Gastroesophageal sphincter (tissue), 3 donors: ENCODE data around the gene PNPO.

Source experiments
- CTCF ChIP-seq, 4 experiments: fragments of 200-600 bp in 2 of 4; fragments of 450-650 bp in 2 of 4; sonication (generic) in 1 of 4; IDR thresholded peaks; one replicate each; pipeline ENCODE4 v1.5.1; 2017 to 2019; ENCODE audit warnings: antibody characterized with exemption in 4 of 4, mild to moderate bottlenecking in 2 of 4, moderate library complexity in 2 of 4
- POLR2A ChIP-seq, 2 donors: fragments of 450-650 bp; IDR thresholded peaks; one replicate each; pipeline ENCODE4 v1.6.1; 2017; ENCODE audit warnings: antibody characterized with exemption in 2 of 2, mild to moderate bottlenecking in 2 of 2, moderate library complexity in 1 of 2
- POLR2AphosphoS5 ChIP-seq: sonication (generic); formaldehyde crosslinking; IDR thresholded peaks from one replicate; pipeline ENCODE4 v1.6.1; 2017; ENCODE audit warnings: antibody characterized with exemption

DNA sequence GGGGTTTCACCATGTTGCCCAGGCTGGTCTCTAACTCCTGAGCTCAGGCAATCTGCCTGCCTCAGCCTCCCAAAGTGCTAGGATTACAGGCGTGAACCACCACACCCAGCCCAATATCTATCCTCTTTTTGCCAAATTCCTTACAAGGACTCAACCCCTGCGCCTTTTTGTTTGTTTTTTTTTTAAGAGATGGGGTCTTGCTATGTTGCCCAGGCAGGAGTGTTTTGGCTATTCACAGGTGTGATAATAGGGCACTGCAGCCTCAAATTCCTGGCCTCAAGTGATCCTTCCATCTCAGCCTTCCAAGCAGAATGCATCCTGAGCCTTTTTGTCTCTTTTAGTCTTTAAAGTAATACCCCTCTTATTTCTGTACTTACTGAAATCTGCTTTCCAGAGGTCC lies 28.3 kb upstream of the PNPO start:
- TF ChIP-seq CTCF (IDR thresholded peaks at IDR 0.05): no peak
- no peak for TF ChIP-seq POLR2A (IDR thresholded peaks at IDR 0.05)
- TF ChIP-seq POLR2AphosphoS5: no peak
